Stimulated activated CD8-positive, alpha-beta memory T cell treated with anti-CD3 and anti-CD28 coated beads, Interleukin-4, amount 100 ng/mL, for 24 hours (primary cell): ENCODE data around the gene SLC2A4RG.

Experiments
- DNase-seq: peaks from one replicate; pipeline ENCODE4 v3.0.0-alpha.2; 2020; ENCODE audit warnings: low read depth

SLC2A4RG gene

DNA sequence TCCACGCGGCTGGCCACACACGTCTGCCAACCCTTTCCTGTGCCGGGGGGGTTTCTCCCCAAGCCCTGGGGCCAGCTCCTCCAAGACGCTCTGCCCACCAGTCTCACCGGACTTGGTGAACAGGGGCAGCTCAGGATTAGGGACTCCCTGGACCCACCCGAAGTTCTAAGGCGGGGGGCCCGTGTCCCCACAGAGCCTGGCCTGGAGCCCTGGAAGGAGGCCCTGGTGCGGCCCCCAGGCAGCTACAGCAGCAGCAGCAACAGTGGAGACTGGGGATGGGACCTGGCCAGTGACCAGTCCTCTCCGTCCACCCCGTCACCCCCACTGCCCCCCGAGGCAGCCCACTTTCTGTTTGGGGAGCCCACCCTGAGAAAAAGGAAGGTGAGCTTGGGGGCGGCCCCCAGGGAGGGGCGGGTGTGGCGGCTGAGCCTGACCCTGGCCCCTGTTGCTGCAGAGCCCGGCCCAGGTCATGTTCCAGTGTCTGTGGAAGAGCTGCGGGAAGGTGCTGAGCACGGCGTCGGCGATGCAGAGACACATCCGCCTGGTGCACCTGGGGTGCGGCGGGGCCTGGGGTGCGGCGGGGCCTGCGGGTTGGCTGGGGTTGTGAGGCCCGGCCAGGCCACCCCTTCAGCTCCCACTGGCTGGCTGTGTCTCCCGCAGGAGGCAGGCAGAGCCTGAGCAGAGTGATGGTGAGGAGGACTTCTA, 2.3 kb downstream of the SLC2A4RG start:
- DNase-seq = no peak

GRCh38 chr20:63742381-63743024, 2.9 kb downstream of the SLC2A4RG start:
- no peak for DNase-seq

DNA sequence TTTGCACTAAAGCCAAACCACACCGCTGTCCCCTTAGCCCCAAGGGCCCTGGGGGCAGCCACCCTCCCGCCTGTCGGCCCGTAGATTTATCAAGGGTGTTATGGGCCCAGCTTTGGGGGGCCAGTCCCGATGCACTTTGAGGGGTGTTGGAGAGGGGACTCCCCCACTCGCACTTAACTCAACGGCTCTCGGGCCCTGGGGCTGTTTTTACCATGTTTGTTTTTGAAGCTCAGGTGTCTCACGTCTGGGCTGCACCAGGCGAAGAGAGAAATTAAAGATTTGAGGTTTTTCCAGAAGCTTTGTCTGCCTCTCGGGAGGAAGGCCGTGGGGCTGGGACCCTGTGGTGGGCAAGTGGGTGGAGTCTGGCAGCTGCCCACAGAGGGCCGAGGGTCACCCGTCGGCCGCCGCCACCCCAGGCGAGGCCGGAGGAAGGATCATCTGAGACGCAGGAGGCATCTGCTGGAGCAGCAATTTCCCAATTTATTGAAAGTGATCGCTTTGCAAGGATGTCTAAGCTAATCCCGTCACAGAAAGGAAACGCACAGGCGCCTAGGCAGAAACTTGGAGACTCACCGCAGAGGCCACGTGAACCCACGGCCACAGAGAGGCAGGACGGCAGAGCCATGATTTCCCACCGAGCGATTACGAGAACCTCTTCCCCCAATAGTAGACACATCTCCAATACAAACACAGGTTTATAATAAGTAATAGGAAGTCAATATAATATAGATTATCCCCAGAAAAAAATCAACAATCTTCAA, 3.8 kb downstream of the SLC2A4RG start:
- DNase-seq = no peak

DNA sequence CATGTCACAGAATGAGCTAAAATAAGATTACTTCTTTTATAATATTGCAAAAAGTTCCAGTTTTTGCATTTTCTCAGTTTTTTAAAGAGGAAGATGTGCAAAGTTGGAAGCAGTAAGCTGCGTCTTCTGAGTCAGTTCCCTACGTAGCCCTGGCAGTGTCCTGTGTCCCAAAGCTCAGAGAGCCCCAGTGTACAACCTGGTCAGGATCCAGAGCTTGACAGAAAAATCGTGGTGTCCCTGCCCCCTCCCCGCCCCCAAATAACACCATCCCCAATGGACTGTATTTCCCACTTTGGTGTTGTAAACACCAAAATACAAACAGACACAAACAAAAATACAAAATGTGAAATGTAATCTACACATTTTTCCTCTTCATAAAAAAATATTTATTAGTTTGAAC, 4.6 kb downstream of the SLC2A4RG start:
- DNase-seq = no peak

DNA sequence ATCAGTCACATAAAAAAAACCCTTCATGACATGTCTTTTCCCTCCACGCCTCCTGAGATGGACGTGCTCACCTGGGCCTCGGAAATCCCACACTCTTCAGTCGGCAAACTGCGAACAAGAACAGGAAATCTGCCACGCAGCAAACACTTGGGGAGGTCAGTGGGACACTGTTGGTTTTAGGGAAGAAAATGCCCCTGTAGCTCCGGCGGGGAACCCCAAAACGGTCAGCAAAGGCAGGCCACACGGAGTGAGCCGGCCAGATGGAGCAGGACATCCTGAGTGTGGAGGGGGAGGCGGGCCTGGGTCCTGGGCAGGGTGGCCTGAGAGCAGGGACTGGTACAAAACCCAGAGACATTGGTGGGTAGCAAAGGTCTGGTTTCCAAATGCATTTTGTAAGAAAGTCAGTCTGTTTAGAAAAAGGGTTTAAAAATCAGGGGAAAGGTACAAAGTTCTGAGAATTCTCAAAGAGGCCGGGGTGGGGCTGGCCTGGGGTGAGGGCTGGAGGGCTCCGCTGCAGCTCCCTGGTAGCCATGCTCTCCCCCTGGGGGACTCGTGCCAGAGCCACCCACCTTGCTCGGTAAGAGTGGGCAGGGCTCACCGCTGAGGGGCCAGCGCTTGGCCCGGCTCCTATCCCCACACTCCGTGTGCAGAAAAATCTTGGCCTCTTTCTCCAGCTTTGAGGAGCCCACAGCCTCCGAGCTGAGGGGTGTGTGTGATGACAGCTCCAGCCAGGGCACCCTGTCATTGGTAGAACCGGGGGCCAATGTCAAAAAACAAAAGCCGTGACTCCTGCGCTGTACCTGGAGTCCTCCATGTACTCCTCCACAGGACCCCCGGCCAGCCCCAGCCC, 5.2 kb downstream of the SLC2A4RG start:
- no peak for DNase-seq

DNA sequence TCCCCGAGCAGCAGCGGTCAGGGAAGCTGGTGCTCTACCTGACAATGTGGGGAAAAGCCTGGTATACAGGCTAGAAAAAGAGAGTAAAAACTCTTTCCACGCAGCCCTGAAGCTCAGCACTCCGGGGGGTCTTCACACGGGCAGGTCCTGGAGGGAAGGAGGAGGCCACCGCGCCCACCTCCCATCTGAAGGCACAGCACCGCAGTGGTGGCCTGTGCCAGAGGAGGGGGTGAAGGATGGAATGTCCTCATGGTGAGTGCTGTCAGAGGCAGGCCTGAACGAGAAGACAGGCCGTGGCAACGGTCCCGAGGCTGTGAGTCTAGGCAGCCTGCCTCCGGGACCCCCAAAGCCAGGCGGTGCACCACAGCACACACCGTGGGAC, 5.8 kb downstream of the SLC2A4RG start:
- no peak for DNase-seq

DNA sequence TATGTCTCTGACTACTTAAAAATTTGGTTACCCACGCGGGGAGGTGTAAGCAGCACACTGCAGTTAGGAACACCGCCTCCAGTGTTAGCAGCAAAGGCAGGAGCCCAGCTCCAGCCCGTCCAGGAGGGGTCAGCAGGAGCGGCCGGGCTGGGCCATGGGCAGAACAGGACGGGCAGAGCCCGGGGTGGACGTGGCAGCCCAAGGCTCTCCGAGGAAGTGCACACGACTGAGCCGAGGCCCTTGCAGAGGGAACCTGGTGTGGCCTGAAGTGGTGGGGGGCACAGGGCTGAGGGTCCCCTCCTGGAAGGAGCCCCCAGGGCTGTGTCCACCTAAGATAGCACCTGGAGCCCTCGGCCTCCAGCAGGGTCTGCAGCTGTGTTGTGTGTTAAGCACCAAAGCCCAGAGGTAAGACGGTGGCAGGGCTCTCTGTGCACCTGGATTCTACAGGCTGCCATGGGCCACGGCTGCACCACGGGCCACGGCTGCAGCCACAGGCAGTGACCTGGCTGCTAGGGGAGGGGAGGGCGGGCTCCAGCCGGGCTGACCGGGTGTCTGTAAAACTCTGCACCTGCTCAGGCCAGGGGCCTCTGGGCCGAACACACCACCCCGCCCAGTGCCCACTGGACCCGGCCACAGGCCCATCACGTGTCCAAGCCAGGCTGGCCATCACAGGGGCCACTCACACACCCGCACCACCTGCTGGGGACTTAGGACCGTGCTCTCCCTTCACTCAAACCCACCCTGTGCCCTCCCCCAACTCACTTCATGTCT, 6.6 kb downstream of the SLC2A4RG start:
- no peak for DNase-seq

- no peak for DNase-seq
Measured at GRCh38 chr20:63746751-63747315, 7.3 kb downstream of the SLC2A4RG start.

DNA sequence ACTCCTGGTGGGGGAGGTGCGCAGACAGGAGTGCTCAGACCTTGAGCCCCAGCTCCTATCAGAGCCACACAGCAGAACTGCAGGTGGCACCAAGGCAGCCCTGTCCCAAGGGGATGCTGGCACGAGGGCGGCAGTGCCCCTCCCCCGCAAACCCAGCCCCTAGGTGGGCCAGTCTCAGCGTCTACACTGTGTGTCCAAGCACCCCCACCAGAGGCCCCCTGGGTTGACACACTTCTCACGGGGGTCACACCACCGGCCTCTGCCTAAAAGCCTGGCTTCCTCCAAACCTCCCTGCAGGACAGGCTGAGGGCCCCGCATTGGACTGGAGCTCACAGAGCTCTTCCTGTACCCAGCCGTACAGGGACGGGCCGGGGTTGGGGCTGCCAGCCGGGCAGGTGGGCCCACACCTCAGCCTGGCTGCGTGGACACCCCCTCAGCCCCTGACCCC, 8.1 kb downstream of the SLC2A4RG start:
- DNase-seq = no peak

DNA sequence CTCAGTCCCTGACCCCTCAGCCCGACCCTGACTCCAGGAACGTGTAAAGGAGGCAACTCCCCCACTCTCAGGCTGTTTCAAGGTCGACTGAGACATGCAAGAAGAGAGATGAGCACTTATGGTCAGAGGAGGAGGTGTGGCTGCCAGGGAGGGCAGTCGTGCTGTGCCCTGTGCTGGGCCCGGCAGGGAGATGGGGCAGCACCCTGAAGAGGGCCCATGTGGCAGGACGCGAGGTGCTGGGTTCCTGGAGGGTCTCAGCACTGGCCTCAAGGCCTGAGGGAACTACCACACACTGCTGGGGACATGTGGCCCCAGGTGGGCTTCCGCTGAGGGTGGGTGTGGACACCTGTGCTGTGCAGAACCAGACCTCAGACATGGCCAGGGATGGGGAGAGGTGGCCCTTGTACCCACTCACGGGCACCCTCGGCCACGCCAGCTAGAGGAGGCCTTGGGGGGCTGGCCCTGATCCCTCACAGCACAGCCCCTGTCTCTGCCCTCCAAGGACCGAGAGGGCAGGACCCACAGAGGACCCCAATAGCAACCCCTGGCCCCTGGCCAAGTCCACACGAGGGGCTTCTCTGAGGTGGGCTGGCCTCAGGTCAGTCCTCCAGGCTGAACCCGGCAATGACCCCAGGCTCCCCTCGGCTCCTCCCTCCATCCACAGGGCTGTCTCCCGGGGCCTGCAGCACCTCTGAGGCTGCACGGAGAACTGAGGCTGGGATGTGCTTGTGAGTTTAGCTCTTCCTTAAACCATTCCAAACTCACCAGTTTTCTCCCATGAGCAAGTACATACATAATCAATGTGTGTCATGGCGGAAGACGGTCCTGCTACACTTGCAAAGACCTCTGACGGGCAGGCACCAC, 8.7 kb downstream of the SLC2A4RG start:
- DNase-seq = no peak

DNA sequence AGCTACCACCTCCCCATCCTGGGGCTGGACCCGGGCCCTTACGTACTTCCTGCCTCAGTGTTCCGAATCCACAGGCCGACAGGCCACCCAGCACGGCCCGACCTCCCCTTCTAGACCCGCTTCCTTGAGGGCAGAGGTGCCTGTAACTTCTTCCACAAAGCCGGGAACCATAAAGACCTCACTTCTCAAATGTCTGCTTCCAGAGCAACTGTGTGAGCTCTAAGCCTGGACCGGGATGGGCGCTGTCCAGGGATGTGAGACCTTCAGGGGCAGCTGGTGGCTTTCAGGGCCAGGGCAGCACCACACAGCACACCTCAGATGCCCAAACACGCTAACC, 9.3 kb downstream of the SLC2A4RG start:
- no peak for DNase-seq

DNA sequence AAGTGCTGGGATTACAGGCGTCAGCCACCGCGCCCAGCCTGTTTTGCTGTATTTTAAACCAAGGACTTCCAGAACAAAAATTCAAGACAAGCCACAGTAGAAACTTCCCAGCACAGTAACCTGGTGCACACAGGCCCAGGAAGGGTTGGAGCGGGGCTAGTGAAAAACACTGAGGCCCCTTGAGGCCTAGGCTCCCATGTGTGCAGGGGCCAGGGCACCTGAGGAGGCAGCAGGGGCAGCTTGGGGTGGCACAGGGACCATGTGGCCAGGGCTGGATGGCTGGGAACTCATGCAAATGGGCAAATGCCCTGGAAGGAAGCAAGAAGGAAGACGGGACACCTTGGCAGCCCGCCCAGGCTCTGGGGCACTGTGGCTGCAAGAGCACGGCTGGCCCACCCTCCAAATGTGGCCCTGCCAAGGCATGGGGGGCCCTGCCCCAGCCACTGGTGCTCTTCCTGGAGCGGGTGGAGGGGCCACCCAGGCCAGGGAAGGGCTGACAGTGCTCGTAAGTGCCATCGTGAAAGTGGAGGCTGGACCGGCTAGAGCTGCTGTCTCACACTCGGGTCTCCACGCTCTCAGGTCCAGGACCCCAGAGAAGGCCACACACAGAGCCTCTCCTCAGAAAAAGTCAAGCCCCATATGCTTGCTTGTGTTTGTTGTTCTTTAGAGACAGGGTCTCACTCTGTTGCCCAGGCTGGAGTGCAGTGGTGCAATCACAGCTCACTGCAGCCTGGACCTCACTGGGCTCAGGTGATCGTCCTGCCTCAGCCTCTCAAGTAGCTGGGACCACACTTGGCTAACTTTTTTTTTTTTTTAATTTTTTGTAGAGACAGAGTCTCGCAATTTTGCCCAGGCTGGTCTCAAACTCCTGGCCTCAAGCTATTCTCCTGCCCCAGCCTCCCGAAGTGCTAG, 10.3 kb downstream of the SLC2A4RG start:
- DNase-seq = no peak

DNA sequence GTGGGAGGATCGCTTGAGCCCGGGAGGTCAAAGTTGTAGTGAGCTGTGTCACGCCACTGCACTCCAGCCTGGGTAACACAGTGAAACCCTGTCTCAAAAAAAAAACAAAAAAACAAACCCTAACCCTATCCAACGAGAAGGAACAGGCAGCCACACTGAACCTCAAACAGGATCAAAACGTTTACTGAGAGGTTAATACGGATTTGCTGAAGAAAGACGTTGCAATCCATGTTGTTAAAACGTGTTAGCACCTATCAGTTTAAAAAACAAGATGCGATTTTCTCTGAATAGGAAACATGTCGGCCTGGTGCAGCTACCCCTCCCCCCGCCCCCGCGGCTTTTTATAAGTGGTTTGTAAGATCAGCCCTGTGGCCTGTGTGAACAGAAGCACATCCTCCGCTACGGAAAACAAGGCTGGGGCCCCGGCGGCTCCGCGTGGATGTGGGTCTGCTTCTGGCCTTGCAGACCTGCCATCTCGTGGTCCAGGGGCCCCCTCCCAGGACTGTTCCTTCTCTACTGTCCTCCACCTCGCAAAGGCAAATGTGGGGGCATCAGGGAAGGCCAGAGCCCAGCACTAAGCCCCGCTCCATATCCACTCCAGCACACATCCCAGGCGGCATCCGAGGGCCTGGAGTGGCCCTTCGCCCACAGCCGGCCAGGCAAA, 11.4 kb downstream of the SLC2A4RG start:
- DNase-seq = no peak

GRCh38 chr20:63751471-63752271, 12.1 kb downstream of the SLC2A4RG start:
- DNase-seq = no peak

- DNase-seq = no peak
Measured at GRCh38 chr20:63752411-63753101, 13.0 kb downstream of the SLC2A4RG start.

GRCh38 chr20:63753381-63753780, 13.8 kb downstream of the SLC2A4RG start:
- no peak for DNase-seq

GRCh38 chr20:63754008-63754407, 14.4 kb downstream of the SLC2A4RG start:
- DNase-seq = no peak
